Anterior cingulate cortex (tissue), 58 donors: Measurements from ENCODE around the gene CCDC144A.
"Not testable (repeated sequence)": the region's sequence is repeated elsewhere in the genome, so short reads cannot be mapped to it uniquely, and the experiment has no call there.

Source experiments
- DNase-seq, 58 donors: peaks; one replicate each; lab custom pipeline; 2025; lab: John Stamatoyannopoulos, UW

Gene CCDC144A

DNA sequence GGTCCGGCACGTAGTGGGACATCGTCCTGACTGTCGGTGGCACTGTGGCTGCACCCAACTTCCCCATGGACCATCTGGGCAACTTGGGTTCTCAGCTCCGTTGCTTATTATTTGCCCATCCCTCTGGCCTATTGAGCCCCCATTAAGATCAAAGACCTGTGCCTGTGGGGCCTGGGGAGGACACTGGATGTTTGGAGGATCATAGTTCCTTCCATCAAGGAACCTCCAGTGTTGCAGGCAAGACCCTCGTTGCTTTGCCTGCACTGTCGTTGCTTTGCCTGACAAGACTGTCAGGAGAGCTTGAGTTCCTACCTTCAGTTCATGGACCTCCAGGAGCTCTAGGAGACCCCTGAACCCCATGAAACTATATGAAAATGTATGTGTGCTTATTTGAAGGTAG is 127.2 kb downstream of the CCDC144A start:
- no peak for DNase-seq

DNA sequence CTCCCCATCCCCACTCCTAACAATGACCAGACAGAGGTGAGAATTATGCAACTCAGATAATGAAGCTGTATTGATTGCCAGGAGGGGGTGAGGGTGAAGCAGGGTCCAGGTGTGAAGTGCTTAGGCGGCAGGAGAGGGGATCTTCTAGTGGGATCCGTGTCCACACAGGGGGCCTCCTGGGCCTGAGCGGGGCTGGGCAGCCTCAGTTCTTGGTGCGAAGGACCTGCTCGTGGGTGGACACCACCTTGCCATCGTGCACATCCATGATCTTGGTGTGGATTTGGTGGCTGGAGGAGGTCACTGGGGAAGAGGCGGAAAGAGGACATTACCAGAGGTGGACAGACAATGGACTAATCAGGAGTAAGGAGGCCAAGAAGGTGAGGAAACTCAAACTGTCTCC is 127.9 kb downstream of the CCDC144A start:
- DNase-seq, result not testable (repeated sequence)

DNA sequence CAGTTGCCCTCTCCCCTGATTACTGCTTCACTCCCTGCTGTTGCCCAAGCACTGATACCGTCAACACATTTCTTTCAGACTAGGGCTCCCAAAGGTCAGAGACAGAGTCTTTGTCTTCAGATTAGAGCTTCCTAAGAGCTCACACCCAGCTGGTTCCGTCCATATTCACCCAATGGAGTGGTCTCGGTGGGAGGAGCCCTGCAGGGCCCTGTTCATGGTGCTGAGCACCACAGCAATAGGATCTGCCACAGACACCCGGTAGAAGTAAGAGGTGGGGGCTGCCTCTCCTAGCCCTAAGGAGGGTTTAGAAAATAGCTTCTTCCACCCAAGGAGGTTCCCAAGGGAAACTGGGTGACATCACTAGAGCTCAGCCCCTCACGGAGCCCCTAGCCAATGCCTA is 128.3 kb downstream of the CCDC144A start:
- DNase-seq, result no peak

DNA sequence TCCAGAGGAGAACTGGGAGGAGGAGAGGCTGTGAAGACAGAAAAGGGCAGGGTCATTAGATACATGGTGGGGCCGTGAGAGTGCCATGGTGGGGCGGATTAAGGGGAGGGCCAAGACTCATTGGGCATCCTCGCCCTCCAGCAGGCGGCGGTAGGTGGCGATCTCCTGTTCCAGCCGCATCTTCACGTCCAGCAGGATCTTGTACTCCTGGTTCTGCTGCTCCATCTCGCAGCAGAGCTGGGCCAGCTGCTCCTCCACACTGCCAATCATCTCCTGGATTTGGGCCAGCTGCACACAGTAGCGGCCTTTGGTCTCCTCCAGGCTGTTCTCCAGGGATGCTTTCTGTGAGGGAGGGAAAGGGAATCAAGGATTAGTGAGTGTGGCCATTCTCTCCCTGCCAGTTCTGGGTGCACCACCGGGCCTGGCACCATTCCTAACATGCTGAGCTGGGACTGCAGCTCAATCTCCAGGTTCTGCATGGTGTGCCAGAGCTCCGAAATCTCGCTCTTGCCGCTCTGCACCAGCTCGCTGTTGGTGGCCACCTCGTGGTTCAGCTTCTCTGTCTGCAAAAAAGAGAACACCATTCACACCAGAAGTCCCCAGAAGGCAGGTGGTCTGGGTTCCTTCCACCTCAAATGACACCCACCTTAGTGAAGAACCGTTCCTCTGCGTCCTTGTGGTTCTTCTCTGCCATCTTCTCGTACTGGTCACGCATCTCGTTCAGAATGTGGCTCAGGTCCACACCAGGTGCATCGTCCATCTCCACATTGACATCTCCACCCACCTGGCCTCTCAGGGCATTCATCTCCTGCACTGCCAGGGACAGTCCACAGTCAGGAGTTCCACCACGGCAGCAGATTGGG is 129.0 kb downstream of the CCDC144A start:
- peak in 5 of 58 donors; percentile 13 to 60 (median 17) for DNase-seq

DNA sequence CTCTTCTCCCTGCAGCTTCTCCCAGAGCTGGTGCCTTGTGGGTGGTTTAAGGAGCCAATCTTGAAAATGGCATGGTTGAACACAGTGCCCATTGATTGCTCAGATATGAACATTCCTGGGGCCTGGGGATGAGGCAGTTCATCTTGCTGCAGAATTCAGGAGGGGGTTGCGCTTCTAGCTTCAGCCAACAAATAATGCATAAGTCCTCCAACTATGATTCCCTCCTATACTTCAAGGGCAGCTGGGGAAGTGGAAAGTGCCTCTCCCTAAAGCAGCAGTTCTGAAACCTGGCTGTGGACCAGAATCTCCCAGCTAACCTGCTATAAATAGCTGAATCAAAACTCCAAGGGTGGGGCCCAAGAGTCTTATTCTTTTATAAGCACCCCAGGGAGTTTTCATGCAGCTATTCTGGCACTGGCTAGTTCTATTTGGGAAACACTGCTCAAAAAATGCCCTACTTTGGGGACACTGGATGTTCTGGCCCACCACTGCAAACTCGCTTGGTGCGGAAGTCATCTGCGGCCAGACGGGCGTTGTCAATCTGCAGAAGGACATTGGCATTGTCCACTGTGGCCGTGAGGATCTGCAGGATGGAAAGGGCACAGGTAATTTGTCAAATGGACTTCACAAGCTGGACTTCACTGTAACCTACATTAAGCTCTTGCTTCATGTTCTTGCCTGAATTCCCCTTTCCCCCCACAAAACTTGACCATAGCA is 130.3 kb downstream of the CCDC144A start:
- DNase-seq, result peak in 1 of 58 donors; percentile 12

- no peak for DNase-seq
Measured at GRCh38 chr17:16820979-16821543, 131.0 kb downstream of the CCDC144A start.

GRCh38 chr17:16822133-16822532 is 132.1 kb downstream of the CCDC144A start:
- not testable (repeated sequence) for DNase-seq

DNA sequence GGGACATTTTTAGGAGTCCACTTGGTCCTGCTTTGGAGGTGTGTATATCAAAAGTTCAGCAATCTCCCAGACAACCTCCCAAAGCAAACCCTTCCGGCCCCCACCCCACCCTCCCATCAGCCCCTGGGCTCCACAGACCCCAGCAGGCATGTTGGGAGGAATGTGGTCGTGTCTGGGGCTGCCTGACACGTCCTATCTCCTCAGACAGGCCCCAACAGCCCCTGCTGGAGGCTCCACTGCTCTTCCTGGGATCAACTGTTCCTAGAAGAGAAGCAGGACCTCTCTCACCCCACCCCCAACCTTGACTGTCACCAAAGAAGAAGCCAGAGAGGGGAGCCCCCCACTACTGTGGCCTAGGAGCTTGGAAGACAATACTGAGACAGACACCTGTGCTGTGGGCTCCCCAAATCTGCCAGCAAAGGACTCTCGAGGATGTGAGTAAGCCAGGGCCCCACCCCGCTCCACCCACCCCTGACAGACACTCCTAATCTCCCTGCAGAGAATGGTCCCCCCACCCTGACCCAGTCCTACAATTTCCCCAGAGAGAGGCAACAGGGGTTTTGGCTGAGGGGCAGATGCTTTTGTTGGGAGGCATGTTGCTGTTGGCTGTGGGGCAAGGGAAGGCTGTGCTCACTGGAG is 133.8 kb downstream of the CCDC144A start:
- DNase-seq, result not testable (repeated sequence)
